Heart left ventricle (tissue), 13 donors: ENCODE data around the gene FAM234A.

Experiments used
- POLR2A ChIP-seq, 2 donors: fragments of 450-650 bp; IDR thresholded peaks; one replicate each; pipeline ENCODE4 v1.6.1; 2017; ENCODE audit warnings: antibody characterized with exemption in 2 of 2, mild to moderate bottlenecking in 2 of 2, moderate library complexity in 2 of 2
- TF ChIP-seq, protein P1 (sequence below), 12 donors: fragments of 200-600 bp; sonication (generic) in 4 of 12; IDR thresholded peaks; one replicate each; pipeline versions ENCODE4 v1.5.0 to v1.8.0; 2018 to 2022; ENCODE audit warnings: antibody characterized with exemption in 12 of 12, mild to moderate bottlenecking in 5 of 12
- donor health status: ischemic (EF 13 %, LVEDD 7.1; RV severe dilation, severe dysfunction).
- donor health status: DM: no; HTN: yes; CAD: no.
- donor health status: DM: no; HTN: no; CAD: no.
- donor health status: ischemic (EF 25% LVEDD 6.9; RV normal size, moderate dysfunction).
- donor health status: ischemic (EF 25% LVEDD 5.7; RV mildly dilated, moderate dysfunction).
- donor health status: ischemic (EF 35%, LVEDD 5.7; RV mildly dilated, moderate dysfunction).
- donor health status: nonischemic (EF 11% LVEDD 7.7; RV severe dilation, severe dysfunction).
- donor health status: DM: yes; HTN: yes; CAD: no.
- donor health status: PGD.
- donor health status: ischemic (EF 29% LVEDD 5.4; RV normal size, mild dysfunction).
- donor health status: nonischemic (EF 23%, LVEDD 6.1; RV moderate dilation, normal function).

GRCh38 chr16:200388-200787 is 34.2 kb upstream of the FAM234A start:
- TF ChIP-seq, protein P1, sequence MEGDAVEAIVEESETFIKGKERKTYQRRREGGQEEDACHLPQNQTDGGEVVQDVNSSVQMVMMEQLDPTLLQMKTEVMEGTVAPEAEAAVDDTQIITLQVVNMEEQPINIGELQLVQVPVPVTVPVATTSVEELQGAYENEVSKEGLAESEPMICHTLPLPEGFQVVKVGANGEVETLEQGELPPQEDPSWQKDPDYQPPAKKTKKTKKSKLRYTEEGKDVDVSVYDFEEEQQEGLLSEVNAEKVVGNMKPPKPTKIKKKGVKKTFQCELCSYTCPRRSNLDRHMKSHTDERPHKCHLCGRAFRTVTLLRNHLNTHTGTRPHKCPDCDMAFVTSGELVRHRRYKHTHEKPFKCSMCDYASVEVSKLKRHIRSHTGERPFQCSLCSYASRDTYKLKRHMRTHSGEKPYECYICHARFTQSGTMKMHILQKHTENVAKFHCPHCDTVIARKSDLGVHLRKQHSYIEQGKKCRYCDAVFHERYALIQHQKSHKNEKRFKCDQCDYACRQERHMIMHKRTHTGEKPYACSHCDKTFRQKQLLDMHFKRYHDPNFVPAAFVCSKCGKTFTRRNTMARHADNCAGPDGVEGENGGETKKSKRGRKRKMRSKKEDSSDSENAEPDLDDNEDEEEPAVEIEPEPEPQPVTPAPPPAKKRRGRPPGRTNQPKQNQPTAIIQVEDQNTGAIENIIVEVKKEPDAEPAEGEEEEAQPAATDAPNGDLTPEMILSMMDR (IDR thresholded peaks at IDR 0.05) = no peak
- no peak for TF ChIP-seq POLR2A (IDR thresholded peaks at IDR 0.05)
